GOT3 (cell line): ENCODE results near the gene PCAT7.
"Not testable (repeated sequence)": the region's sequence is repeated elsewhere in the genome, so short reads cannot be mapped to it uniquely, and the experiment has no call there.

Experiments used
- DNase-seq: peaks from one replicate; lab custom pipeline; 2025; ENCODE audit warnings: mixed read lengths; lab: John Stamatoyannopoulos, UW

PCAT7 gene

GRCh38 chr9:94563548-94563947, 8.7 kb downstream of the PCAT7 start:
- no peak for DNase-seq

- not testable (repeated sequence) for DNase-seq
These were observed 9.4 kb downstream of the PCAT7 start for GRCh38 chr9:94564279-94564678.

GRCh38 chr9:94566550-94566949, 11.7 kb downstream of the PCAT7 start:
- no peak for DNase-seq

- DNase-seq: no peak
These were observed 12.4 kb downstream of the PCAT7 start for GRCh38 chr9:94567271-94567670.

GRCh38 chr9:94568250-94568889, 13.5 kb downstream of the PCAT7 start:
- DNase-seq: no peak

GRCh38 chr9:94568972-94569712, 14.3 kb downstream of the PCAT7 start:
- no peak for DNase-seq

GRCh38 chr9:94576131-94576530, 21.2 kb downstream of the PCAT7 start:
- no peak for DNase-seq

GRCh38 chr9:94577036-94577435, 22.2 kb downstream of the PCAT7 start:
- no peak for DNase-seq

- DNase-seq: no peak
These were observed 22.7 kb downstream of the PCAT7 start for GRCh38 chr9:94577571-94577970.

GRCh38 chr9:94581728-94582127, 26.8 kb downstream of the PCAT7 start:
- DNase-seq: no peak

- DNase-seq: no peak
These were observed 29.7 kb downstream of the PCAT7 start for GRCh38 chr9:94584555-94584954.

GRCh38 chr9:94586316-94586715, 31.4 kb downstream of the PCAT7 start:
- DNase-seq: no peak

GRCh38 chr9:94586814-94587213, 31.9 kb downstream of the PCAT7 start:
- DNase-seq: no peak

- no peak for DNase-seq
These were observed 33.8 kb downstream of the PCAT7 start for GRCh38 chr9:94588681-94589080.

- DNase-seq: not testable (repeated sequence)
These were observed 36.2 kb downstream of the PCAT7 start for GRCh38 chr9:94591046-94591545.

- DNase-seq: no peak
These were observed 37.0 kb downstream of the PCAT7 start for GRCh38 chr9:94591876-94592275.

GRCh38 chr9:94592683-94593082, 37.8 kb downstream of the PCAT7 start:
- not testable (repeated sequence) for DNase-seq

GRCh38 chr9:94593459-94594345, 38.8 kb downstream of the PCAT7 start, which contains the start of gene FBP2:
Gene FBP2, minus strand, starts transcription at chr9:94593824. Its CDS starts 98 bp downstream, at chr9:94593726.
- no peak for DNase-seq

GRCh38 chr9:94599102-94599501, 44.2 kb downstream of the PCAT7 start:
- no peak for DNase-seq

- no peak for DNase-seq
These were observed 45.4 kb downstream of the PCAT7 start for GRCh38 chr9:94600258-94600657.

GRCh38 chr9:94600715-94601114, 45.8 kb downstream of the PCAT7 start:
- DNase-seq: no peak

- DNase-seq: no peak
These were observed 47.8 kb downstream of the PCAT7 start for GRCh38 chr9:94602666-94603065.
